GM21717 (cell line): ENCODE data around the gene DAPK1.

ENCODE experiments used
- ATAC-seq: cut with Tn5 transposase; IDR thresholded peaks from one replicate; pipeline ENCODE4 v1.9.1; 2021; ENCODE audit warnings: mild to moderate bottlenecking, moderate library complexity; ENCODE audit not compliant: unreplicated experiment

DAPK1 gene

GRCh38 chr9:87609002-87609401, 111.3 kb downstream of the DAPK1 start:
- ATAC-seq, result no peak

- no peak for ATAC-seq
Measured at GRCh38 chr9:87609486-87609885, 111.8 kb downstream of the DAPK1 start.

GRCh38 chr9:87610200-87611155, 112.8 kb downstream of the DAPK1 start:
- ATAC-seq, result no peak

- ATAC-seq, result no peak
Measured at GRCh38 chr9:87611776-87612175, 114.1 kb downstream of the DAPK1 start.

- no peak for ATAC-seq
Measured at GRCh38 chr9:87612536-87612935, 114.9 kb downstream of the DAPK1 start.

- ATAC-seq, result no peak
Measured at GRCh38 chr9:87613265-87614111, 115.8 kb downstream of the DAPK1 start.

GRCh38 chr9:87614397-87614796, 116.7 kb downstream of the DAPK1 start:
- no peak for ATAC-seq

DNA sequence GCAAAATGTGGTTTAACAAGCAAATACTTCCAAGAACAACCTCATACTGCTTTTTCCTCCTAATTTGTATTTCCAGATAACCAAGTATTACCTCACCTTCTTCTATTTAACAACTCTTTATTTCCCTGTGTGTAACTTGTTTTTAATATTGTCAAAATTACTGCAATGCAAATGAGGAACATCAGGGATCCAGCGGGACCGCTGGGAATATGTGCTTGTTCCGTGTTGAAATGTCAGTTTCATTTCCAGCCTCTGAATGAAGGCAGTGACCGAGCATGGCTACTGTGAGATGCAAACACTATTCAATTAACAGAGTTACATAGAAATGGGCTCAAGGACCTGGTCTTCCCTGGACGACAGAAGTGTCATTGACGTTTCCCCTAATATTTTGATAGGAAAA, 117.5 kb downstream of the DAPK1 start:
- ATAC-seq, result no peak

GRCh38 chr9:87615547-87616148, 118.0 kb downstream of the DAPK1 start:
- no peak for ATAC-seq

GRCh38 chr9:87618226-87618625, 120.6 kb downstream of the DAPK1 start:
- ATAC-seq, result no peak

- ATAC-seq, result no peak
Measured at GRCh38 chr9:87618931-87619330, 121.3 kb downstream of the DAPK1 start.

DNA sequence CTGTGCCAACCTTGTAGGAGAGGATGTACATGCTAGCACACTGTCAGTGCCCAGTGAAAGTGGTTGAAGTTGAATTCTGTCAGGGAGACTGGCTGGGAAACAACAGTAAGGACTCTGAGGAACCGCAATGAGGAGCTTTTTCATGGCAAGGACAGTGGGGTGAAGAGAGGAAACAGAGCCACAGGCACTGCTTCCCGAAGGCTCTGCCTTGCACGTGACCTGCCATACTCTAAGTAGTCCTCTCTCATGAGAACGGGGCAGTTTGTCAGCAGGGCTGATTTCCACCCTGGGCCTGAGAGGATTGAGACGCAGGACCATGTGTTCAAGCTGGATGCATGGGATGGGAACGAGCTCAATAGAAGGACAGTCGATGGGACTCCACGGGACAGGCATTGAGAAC, 121.7 kb downstream of the DAPK1 start:
- no peak for ATAC-seq

- ATAC-seq, result no peak
Measured at GRCh38 chr9:87620731-87621322, 123.2 kb downstream of the DAPK1 start.

GRCh38 chr9:87622098-87622497, 124.4 kb downstream of the DAPK1 start:
- no peak for ATAC-seq

DNA sequence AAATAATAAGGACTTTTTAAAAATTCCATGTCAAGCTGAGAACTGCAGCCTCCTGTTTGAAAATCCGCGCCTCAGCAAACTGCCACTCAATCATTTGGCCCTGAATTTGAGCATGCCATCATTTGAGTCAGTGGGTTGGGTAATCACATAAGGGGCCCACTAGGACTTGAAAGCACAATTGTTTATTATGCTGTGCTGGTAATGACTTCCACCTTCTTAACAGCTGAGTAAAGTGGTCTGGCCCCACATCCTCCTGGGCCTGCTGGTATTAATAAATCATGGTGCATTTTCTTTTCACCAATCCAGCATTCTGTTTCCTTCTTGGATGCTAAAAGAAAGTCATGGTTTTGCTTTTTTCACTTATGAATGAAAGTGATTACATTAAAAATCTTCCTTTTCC, 125.3 kb downstream of the DAPK1 start:
- no peak for ATAC-seq

DNA sequence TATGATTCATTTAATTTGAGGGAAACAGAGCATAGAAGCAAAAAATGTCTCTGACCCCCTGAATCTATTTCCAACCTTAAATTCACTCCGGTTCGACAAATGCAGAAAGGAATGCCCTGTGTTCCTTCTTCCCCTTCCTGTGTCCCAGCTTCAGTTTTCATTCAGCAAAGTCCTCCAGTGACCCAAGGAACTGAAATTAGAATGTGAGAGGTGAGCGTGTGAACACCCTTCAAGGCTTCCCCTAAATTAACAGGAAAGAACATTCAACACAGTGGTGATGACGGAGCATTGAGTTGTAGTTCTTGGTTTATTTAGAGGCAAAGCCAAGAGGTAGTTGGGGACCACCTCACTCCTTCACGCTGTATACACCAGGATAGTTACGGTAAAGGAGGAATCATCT, 130.7 kb downstream of the DAPK1 start:
- no peak for ATAC-seq

DNA sequence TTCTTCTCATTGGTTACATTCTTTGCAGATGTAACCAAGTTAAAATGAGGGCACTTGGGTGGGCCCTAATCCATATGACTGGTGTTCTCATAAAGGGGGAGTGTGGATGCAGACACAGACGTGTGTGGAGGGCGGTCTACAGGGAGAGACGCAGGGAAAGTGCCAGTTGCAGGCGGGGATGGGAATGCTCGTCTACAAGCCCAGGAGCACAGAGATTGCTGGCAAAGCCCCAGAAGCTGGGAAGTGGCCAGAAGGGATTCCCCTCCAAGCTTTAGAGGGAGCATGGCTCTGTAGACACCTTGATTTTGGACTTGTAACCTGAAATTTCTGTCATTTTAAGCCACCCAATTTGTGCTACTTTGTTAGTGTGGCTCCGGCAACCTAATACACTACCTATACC, 131.4 kb downstream of the DAPK1 start:
- ATAC-seq, result no peak

DNA sequence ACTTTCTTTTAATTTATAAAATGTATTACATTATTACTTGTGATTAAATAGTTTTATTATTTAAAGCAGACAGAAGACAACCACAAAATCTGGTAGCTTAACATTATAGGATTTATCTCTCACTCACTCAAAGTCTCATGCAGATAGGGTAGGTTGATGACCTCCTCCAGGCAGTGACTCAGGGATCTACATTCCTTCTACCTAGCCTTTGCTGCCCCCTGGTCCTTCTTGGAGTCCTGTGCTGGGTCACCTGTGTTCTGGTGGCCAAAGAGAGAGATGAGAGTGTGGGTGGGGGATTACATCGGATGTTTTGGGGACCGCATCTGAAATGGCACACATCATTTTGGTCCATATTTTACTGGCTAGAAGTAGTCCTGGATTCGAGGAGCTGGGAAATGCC, 132.6 kb downstream of the DAPK1 start:
- no peak for ATAC-seq

GRCh38 chr9:87630846-87631245, 133.2 kb downstream of the DAPK1 start:
- no peak for ATAC-seq

- ATAC-seq, result no peak
Measured at GRCh38 chr9:87635656-87636501, 138.2 kb downstream of the DAPK1 start.
